ENCODE measurements around the gene CLEC2D.

Gene CLEC2D

GRCh38 chr12:9646794-9647781 is 22.4 kb upstream of the CLEC2D start:
- peak overlapping the region; percentile 66 for H3K4me3 ChIP-seq (ENCODE audit: control insufficient read depth, low read depth, low read length)
- no peak for TF ChIP-seq CTCF (conservative IDR thresholded peaks at IDR 0.05; ENCODE audit: control insufficient read depth, insufficient read depth, low read depth, low read length)
- peak; percentile 19 for DNase-seq (ENCODE audit: low read depth)

GRCh38 chr12:9647825-9648700 is 21.4 kb upstream of the CLEC2D start:
- no peak for TF ChIP-seq CTCF (conservative IDR thresholded peaks at IDR 0.05; ENCODE audit: control insufficient read depth, insufficient read depth, low read depth, low read length)
- H3K4me3 ChIP-seq (ENCODE audit: control insufficient read depth, low read depth, low read length), result peak overlapping the region; percentile 66
- peak; percentile 74 for DNase-seq (ENCODE audit: low read depth)

GRCh38 chr12:9648701-9649531 is 20.6 kb upstream of the CLEC2D start:
- no peak for DNase-seq (ENCODE audit: low read depth)
- TF ChIP-seq CTCF (conservative IDR thresholded peaks at IDR 0.05; ENCODE audit: control insufficient read depth, insufficient read depth, low read depth, low read length), result no peak
- H3K4me3 ChIP-seq (ENCODE audit: control insufficient read depth, low read depth, low read length), result peak overlapping the region; percentile 66

- H3K4me3 ChIP-seq (ENCODE audit: control insufficient read depth, low read depth, low read length), result peak overlapping the region; percentile 66
- no peak for DNase-seq (ENCODE audit: low read depth)
- no peak for TF ChIP-seq CTCF (conservative IDR thresholded peaks at IDR 0.05; ENCODE audit: control insufficient read depth, insufficient read depth, low read depth, low read length)
These were observed 20.0 kb upstream of the CLEC2D start for GRCh38 chr12:9649532-9649940.

GRCh38 chr12:9650151-9650576 is 19.3 kb upstream of the CLEC2D start:
- H3K4me3 ChIP-seq (ENCODE audit: control insufficient read depth, low read depth, low read length), result peak overlapping the region; percentile 66
- peak; percentile 27 for DNase-seq (ENCODE audit: low read depth)
- no peak for TF ChIP-seq CTCF (conservative IDR thresholded peaks at IDR 0.05; ENCODE audit: control insufficient read depth, insufficient read depth, low read depth, low read length)

GRCh38 chr12:9651265-9651729 is 18.2 kb upstream of the CLEC2D start:
- DNase-seq (ENCODE audit: low read depth), result peak; percentile 76
- TF ChIP-seq CTCF (conservative IDR thresholded peaks at IDR 0.05; ENCODE audit: control insufficient read depth, insufficient read depth, low read depth, low read length), result no peak
- no peak overlapping the region for H3K4me3 ChIP-seq (ENCODE audit: control insufficient read depth, low read depth, low read length)

Data from fibroblast of mammary gland (primary cell).